Peyer's patch (tissue), 4 donors: ENCODE data around the gene ADGRE1. TPM values are rescaled to one million over a fixed set of nuclear protein-coding genes. Genes with fewer than 3 reads are reported as not detected.

ENCODE experiments used
- DNase-seq, 3 donors: peaks; one replicate each; pipeline ENCODE4 v3.0.0-alpha.2; 2017 to 2019
- H3K27ac ChIP-seq, 4 donors: fragments of 200-600 bp; sonication (generic); one replicate each; pipeline ENCODE4 v1.5.1; 2016 to 2019
- H3K27me3 ChIP-seq, 2 donors: fragments of 200-600 bp; sonication (generic); one replicate each; pipeline ENCODE4 v1.5.1; 2019
- H3K36me3 ChIP-seq, 3 donors: fragments of 200-600 bp; sonication (generic); one replicate each; pipeline ENCODE4 v1.5.1; 2016 to 2019
- H3K4me1 ChIP-seq, 4 donors: fragments of 200-600 bp; sonication (generic); one replicate each; pipeline ENCODE4 v1.5.1; 2016 to 2019
- H3K4me3 ChIP-seq, 4 donors: fragments of 200-600 bp; sonication (generic); 1 replicate in 3 of 4; 2 replicates in 1 of 4; pipeline ENCODE4 v1.5.1; 2016 to 2019; ENCODE audit warnings: mild to moderate bottlenecking in 1 of 4
- H3K9me3 ChIP-seq, 4 donors: fragments of 200-600 bp; sonication (generic); one replicate each; pipeline ENCODE4 v1.5.1; 2016 to 2019; ENCODE audit warnings: mild to moderate bottlenecking in 1 of 4
- CTCF ChIP-seq, 6 experiments: fragments of 450-650 bp in 4 of 6; fragments of 200-600 bp in 2 of 6; sonication (generic) in 1 of 6; IDR thresholded peaks; one replicate each; pipeline ENCODE4 v1.5.1; 2017 to 2019; ENCODE audit warnings: antibody characterized with exemption in 6 of 6, mild to moderate bottlenecking in 3 of 6, moderate library complexity in 1 of 6
- POLR2A ChIP-seq, 2 donors: fragments of 450-650 bp; IDR thresholded peaks; one replicate each; pipeline ENCODE4 v1.5.1; 2017; ENCODE audit warnings: antibody characterized with exemption in 2 of 2, mild to moderate bottlenecking in 2 of 2, moderate library complexity in 2 of 2
- total RNA-seq, 4 donors: library from RNA; depleted of rRNA; stranded (reverse); fragments of >200 nt; gene quantifications; one replicate each; pipeline ENCODE4 v1.1.0, GENCODE V29; 2016

Gene ADGRE1
- total RNA-seq, result 1 to 10 TPM in 1 of 4 donors, not detected in 3; 1.7 TPM

GRCh38 chr19:6887316-6887715 lies at the start of gene ADGRE1:
TSS of gene ADGRE1 (plus strand) at chr19:6887579. CDS start at chr19:6887609, 30 bp downstream.
- no peak within 1 kb of the TSS for H3K27ac ChIP-seq
- no peaks in the 10 kb centered on the region for H3K4me1 ChIP-seq
- no peak within 1 kb of the TSS for H3K4me3 ChIP-seq
- no peak for DNase-seq
- H3K9me3 ChIP-seq, result no peaks in the 10 kb centered on the region
- H3K36me3 ChIP-seq, result no peaks in the 10 kb centered on the region
- no peak for TF ChIP-seq POLR2A (IDR thresholded peaks at IDR 0.05)
- no peak for TF ChIP-seq CTCF (IDR thresholded peaks at IDR 0.05)
- H3K27me3 ChIP-seq, result no peaks in the 10 kb centered on the region

- no peak for TF ChIP-seq POLR2A (IDR thresholded peaks at IDR 0.05)
- no peak for TF ChIP-seq CTCF (IDR thresholded peaks at IDR 0.05)
- H3K4me1 ChIP-seq, result no peaks in the 10 kb centered on the region
- no peaks in the 10 kb centered on the region for H3K27me3 ChIP-seq
- no peak for DNase-seq
- H3K27ac ChIP-seq, result no peak overlapping the region
- H3K4me3 ChIP-seq, result no peak overlapping the region
- H3K9me3 ChIP-seq, result no peaks in the 10 kb centered on the region
- H3K36me3 ChIP-seq, result no peaks in the 10 kb centered on the region
Observed at GRCh38 chr19:6838062-6838655, 49.2 kb upstream of the ADGRE1 start.

- no peak for TF ChIP-seq POLR2A (IDR thresholded peaks at IDR 0.05)
- no peak for TF ChIP-seq CTCF (IDR thresholded peaks at IDR 0.05)
- Histone ChIP-seq H3K4me1 (no peaks in the 10 kb centered on the region), H3K27ac (no peak overlapping the region), H3K36me3 (no peaks in the 10 kb centered on the region), H3K4me3 (no peak overlapping the region), H3K27me3 (no peaks in the 10 kb centered on the region), H3K9me3 (no peaks in the 10 kb centered on the region)
- DNase-seq, result no peak
Observed at GRCh38 chr19:6842871-6843607, 44.3 kb upstream of the ADGRE1 start.

GRCh38 chr19:6847828-6848200 lies 39.6 kb upstream of the ADGRE1 start:
- no peak overlapping the region for H3K4me3 ChIP-seq
- no peaks in the 10 kb centered on the region for H3K4me1 ChIP-seq
- no peaks in the 10 kb centered on the region for H3K9me3 ChIP-seq
- no peak overlapping the region for H3K27ac ChIP-seq
- TF ChIP-seq CTCF (IDR thresholded peaks at IDR 0.05) (no peak), POLR2A (IDR thresholded peaks at IDR 0.05) (no peak)
- DNase-seq, result no peak
- no peaks in the 10 kb centered on the region for H3K36me3 ChIP-seq
- H3K27me3 ChIP-seq, result no peaks in the 10 kb centered on the region

- H3K4me3 ChIP-seq, result no peak overlapping the region
- no peaks in the 10 kb centered on the region for H3K27me3 ChIP-seq
- H3K9me3 ChIP-seq, result no peaks in the 10 kb centered on the region
- H3K4me1 ChIP-seq, result no peaks in the 10 kb centered on the region
- DNase-seq, result no peak
- no peak overlapping the region for H3K27ac ChIP-seq
- TF ChIP-seq CTCF (IDR thresholded peaks at IDR 0.05) (no peak), POLR2A (IDR thresholded peaks at IDR 0.05) (no peak)
- H3K36me3 ChIP-seq, result peaks cover 0 to under 1% (median 0%) of the 10 kb centered on the region in 3 donors
Observed at GRCh38 chr19:6848986-6849385, 38.4 kb upstream of the ADGRE1 start.
